NCI-H345 treated with DMSO at 0.1 percent for 48 hours (cell line): ENCODE measurements around the gene SPSB1.

ENCODE experiments used
- DNase-seq: peaks from one replicate; lab custom pipeline; 2025; ENCODE audit not compliant: unreplicated experiment; lab: John Stamatoyannopoulos, UW

The SPSB1 gene

DNA sequence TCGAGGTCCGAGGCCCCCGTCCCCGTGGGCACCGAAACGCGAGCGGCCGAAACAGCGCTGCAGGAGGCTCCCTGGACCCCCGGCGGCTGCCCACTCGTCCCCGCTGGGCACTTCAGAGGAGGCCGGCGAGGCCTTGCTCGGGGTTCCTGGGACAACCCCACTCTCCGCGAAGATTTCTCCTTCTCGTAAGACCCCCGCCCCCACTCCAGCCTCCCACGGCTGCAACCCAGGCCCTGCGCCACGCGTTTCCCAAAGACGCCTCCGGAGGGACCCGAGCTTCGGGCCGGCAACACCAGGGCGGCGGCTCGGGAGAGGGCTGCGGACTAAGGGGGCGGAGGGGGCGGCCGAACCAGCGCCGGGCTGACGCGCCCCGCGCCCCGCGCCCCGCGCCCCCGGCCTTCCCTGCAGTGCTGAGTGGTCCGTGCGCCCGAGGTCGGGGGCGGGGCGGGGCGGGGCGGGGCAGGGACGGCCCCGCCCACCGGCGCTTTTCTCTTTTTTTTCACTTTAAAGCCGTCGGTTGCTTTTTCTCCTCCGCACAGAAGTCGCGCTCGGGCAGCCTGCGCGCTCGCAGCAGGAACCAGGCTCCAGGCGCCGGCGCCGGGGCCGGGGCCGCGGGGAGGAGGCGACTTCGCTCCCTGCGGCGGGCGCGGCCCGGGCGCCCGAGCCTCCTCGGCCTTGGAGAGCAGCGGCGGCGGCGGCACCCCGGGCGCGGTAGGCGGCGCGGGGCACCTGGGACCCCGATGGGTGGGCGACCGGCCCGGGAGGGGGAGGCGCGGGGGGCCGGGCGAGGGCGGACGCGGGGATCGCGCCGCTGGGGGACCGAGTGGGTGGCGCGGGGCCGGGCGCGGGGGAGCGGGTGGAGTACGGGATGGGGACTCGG lies at the start of gene SPSB1:
Gene SPSB1, plus strand, starts transcription at position 534 of the 880 bp plus-strand sequence. CDS start 62,998 bp downstream, outside the sequence.
- peak; percentile 46 for DNase-seq

DNA sequence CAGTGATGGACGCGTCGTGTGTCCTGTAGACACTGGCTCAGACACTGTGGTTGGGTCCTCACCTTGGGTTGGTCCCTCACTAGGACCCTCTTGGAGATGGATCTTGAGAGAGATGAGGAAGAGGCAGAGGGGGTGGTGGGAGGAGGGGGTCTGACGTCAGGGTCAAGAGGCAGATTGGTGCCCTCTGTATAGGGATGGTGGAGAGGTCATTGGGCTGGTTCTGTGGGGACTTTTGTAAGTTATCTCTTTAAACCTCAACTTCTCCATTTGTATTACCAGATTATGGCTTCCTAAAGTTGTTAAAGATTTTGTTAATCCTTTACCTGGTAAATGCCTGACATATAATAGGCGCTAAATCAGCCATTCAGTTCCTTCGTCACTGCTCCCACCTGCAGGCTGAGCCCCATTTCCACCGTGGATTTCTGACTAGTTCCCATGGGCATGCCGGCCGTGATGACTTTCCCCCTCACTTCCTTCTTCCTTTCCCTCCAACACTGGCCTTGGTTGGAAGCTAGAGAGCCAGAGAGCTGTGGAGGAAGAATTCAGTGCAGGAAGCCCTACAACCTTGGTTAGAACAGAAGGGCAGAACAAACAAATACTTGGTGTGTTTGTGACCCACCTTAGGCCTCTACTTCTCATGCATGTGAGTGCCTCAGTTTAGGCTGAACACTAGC lies 49.5 kb upstream of the SPSB1 start:
- DNase-seq = no peak

DNA sequence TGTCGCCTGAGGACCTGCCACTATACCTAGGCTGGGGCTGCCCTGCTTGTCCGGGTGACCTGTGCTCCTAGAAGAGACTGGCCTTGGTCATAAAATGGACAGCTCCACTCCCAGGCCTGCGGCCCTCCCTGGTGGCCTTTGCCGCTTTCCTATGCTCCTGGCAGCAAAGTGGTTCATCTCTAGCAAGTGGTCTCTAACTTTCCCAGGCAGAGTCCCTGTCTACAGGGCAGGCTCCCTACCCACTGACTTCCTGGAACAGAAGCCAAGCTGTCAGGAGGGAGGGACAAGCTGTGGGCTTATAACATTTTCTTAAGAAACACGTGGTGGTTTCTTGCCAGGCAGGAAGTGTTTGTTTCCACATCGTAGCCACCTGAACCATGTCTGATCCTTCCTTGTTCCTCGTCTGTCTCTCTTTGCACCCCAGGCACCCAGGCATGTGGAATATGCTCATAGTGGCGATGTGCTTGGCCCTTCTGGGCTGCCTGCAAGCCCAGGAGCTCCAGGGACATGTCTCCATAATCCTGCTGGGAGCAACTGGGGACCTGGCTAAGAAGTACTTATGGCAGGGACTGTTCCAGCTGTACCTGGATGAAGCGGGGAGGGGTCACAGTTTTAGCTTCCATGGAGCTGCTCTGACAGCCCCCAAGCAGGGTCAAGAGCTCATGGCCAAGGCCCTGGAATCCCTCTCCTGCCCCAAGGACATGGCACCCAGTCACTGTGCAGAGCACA lies 48.0 kb upstream of the SPSB1 start:
- no peak for DNase-seq

DNA sequence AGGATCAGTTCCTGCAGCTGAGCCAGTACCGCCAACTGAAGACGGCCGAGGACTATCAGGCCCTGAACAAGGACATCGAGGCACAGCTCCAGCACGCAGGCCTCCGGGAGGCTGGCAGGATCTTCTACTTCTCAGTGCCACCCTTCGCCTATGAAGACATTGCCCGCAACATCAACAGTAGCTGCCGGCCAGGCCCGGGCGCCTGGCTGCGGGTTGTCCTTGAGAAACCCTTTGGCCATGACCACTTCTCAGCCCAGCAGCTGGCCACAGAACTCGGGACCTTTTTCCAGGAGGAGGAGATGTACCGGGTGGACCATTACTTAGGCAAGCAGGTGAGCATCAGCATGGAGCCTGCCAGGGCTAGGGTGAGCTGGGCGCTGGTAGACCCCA lies 47.5 kb upstream of the SPSB1 start:
- DNase-seq = no peak

DNA sequence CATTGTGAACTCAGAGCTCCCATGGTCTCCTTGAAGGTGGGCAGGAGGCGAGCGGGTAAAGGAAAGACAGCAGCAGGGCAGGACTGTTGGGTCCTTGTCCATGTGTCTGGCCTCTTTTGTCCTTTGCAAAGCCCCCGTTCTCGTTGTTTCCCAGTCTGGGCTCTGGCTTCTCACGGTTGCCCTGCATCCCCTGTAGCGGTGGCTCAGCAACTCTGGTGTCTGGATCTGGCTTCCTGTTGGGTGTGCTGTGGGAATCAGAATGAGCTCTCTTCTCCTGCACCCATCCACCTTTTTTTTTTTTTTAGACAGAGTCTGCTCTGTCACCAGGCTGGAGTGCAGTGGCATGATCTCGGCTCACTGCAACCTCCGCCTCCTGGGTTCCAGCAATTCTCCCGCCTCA lies 47.0 kb upstream of the SPSB1 start:
- DNase-seq = no peak

DNA sequence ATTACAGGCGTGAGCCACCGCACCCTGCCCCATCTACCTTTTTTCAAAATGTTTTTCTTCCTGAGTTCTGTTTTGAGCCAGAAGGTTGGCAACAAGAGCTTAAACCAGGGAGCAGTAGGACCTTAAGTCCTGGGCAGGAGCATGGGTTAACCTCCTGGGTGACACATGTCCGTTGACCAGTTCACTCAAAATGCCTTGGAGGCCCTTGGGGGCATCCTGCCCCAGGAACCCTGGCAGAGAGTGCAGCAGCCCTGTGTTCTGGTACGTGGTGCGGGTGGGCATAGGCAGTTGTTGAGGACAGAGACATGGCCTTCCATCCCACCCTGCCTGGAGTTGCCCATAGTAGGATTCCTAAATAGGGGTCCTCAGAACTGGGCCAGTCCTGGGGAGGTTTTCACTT lies 46.5 kb upstream of the SPSB1 start:
- DNase-seq = no peak

DNA sequence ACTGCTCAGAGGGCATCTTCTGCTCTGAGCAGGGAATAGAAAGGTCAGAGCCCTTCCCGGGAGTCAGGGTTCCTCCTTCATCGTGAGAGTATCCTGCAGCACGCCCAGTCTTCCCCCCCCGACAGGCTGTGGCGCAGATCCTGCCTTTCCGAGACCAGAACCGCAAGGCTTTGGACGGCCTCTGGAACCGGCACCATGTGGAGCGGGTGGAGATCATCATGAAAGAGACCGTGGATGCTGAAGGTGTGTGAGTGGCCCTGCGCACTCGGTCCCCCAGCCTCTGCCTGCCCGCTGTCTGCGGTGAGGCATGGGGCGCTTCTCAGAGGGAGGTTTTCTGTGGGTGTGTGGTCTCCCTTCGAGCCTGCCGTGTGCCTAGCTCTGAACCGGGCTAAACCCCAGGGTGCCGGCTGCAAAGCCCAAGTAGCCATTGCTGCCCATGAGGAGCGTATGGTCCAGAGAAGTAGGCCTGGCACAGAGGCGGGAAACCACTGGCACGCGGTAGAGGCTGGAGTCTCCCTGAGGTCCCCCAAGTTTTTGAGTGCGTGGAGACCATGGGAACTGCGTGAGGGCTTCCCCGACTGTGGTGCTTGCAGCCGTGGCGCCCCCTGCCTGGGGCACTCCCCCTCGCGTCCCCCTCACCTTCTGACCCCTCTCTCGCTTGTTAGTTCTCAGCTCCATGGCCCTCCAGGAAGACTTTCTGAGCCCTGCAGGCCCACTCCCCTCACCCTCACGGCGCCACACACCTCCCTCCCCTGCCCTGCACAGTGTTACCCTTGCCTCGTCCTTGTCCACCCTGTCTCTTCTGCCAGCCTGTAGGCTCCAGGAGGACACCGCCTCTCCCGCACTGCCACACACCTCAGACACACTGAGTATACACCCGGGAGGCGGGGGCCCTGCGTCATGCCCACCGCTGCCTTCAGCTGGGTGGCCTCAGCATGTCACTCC lies 45.6 kb upstream of the SPSB1 start:
- DNase-seq = no peak

DNA sequence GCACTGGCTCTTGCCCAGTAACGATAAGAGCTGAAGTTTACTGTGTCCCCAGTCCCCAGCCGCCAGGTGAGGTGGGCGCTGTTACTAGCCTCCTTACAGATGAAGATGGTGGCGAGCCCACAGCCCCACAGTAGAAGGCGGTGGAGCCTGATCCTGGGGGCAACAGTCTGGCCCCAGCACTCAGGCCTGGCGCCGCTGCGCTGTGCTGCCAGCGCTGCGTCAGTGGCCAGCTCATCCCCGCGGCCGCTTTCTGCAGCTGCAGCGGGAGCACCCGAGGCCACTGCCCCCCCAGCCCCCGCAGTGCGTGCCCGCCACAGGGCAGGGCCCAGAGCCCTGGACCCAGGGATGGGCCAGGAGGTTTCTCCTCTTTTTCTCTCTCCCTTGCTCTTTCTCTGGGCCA lies 44.8 kb upstream of the SPSB1 start:
- DNase-seq = no peak

DNA sequence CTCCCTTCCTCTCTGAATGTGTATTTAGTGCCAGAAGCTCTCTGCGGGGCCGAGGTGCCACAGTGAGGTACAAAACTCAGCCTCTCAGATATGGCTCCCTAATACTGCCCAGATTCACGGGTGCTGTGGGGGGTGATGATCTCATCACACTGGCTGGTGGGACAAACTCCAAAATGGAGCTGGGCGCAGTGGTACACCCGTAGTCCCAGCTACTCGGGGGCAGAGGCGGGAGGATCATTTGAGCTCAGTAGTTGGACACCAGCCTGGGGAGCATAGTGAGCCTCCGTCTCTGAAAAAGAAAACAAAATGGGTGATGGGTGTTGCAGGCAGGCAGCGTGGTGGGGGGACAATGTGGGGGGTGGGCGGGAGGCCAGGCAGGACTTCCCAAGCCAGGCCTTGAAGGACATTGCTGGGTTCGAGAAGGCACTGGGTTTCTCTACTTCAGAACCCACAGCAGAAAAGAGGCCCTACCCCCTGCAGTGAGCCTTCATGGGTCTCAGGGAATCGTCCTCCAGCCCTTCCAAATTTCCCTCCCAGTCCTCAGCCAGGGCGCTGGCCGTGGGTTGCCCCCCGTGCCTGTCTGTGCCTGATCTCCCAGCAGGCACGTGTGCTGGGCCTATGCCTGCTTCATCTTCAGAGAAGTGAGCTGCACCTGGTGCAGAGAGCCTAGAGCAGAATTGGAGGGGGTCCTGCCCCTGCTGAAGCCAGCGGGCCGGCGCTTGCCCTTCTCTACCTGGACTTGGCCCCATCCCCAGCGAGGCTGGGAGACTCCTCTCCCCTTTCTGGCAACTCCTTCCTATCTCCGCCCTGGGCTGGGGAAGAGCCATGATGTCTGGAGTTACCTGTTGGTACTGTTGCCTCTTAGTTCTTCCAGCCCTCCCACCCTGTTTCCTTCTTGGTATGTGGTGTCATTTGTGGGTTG lies 44.1 kb upstream of the SPSB1 start:
- DNase-seq = no peak

DNA sequence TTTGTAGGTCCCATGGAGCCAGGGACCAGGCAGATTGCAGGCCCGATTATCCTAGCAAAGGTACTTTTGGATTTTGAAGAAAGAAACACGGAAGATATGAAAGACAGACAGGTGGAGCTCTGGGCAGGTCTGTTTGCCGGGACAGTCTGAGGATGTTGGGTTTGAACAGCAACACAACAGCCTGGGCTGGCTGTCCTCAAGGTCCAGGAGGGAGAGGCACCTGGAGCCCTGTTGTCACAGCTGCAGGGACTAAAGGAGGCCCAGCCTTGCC lies 43.5 kb upstream of the SPSB1 start:
- no peak for DNase-seq

DNA sequence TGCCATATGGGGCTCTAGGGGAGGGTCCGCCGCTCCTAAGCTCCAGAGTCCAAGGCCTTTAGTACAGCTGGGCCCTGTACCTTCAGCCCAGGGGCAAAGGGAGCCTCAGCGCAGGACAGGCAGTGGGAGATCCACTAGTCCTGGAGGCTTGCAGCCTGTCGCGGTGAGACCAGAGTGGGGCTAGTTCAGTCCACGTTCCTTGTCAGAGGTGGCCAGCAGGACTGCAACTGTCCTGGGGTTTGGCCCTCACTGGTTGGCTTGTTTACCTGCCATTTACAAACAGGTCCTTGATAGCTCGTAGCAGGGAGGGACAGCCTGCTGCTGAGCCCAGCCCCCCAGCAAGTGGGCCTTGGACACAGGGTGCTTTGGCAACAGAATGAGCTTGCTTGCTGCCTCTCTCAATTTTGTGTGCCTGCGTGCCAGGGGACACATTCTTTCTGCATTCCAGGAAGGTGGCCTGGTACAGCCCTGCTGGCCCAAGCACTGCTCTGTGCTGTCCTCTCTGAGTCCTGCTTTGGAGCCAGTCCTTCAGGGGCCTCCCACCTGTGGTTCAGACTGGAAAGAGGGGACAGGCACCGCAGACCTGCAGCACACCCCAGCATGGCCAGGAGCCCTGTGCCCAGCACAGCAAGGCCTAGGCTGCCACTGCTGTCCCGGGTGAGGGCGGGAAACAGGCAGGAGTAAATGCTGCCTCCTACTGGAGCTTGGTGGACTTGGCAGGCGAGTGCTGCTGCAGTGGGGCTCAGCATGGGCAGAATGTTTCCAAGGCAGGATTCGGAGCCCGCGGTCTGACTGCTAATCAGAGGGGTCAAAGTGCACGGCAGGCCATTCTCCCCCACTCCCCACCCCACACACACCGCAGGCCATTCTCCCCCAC lies 42.9 kb upstream of the SPSB1 start:
- no peak for DNase-seq

DNA sequence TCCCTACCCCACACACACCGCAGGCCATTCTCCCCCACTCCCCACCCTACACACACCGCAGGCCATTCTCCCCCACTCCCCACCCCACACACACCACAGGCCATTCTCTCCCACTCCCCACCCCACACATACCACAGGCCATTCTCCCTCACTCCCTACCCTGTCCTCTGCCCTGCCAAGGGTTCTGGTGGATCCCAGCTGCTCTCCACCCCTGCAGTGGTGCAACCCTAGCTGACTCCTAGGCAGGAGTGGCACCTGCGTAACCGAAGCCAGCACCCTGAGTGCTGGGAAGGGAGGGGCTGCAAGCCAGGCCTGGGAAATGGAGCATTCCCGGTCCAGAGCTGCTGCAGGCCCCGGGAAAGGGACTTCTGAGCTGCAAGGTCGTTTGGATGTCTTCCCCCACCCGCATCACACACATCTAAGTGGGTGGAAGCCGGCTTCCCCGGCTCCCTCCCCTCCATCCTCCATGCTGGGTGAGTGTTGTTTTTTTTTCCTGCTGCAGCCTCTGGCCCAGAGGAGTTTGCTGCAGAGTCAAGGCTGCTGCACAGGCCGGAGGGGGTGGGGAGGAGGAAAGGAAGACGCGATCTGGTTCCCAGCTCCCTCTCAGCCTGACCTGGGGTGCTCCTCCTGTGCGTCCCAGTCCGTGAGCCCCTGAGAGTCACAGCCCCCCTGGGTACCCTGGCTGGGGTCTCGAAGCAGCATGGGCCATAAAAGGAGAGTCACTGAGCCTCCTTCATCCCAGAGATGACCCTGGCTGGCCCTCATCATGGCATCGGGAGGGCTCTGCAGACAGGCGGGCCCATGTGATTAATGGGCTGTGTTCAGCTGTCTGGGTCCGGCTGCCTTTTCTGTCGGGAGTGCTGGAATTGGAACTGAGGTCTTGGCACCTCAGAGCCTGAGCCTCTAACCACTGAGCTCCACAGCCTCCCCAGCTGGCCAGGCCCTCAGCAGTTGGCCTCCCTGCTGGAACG lies 42.0 kb upstream of the SPSB1 start:
- DNase-seq = no peak

DNA sequence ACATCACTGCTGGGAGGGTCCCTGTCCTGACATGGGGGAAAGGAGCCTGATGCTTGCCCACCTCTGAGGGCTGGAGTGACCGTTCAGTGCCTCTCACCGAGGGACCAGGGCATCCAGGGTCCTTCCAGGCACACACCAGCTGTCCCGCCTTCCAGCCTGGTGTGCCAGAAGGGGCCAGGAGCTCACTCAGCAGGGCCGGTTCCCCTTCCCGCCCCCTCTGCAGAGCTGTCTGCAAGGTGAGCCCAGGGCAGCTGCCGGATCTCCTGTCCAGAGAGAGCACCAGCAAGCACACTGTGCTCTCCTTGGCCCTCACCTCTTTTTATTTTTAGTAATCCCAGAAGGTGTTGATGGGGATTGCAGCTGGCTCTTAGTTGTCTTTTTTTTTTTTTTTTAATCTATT lies 41.2 kb upstream of the SPSB1 start:
- DNase-seq = no peak

DNA sequence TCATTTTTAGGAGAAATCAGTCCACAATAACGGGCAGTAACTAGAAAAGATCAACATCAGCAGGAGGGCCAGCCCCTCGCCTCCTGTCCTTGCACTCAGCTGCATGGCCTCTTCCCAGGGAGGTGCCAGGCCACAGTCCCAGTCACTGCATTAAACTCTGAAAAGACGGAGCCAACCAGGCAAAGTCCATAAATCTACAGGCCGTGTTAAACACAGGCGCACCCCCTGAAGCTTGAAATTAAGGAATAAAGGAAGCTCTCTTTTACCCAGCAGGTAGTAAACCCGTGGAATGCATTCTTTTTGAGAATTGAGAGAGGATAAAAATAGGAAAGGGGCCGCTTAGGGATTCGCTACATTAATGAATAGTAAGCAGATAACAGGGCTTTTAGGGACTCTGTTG lies 39.7 kb upstream of the SPSB1 start:
- no peak for DNase-seq

DNA sequence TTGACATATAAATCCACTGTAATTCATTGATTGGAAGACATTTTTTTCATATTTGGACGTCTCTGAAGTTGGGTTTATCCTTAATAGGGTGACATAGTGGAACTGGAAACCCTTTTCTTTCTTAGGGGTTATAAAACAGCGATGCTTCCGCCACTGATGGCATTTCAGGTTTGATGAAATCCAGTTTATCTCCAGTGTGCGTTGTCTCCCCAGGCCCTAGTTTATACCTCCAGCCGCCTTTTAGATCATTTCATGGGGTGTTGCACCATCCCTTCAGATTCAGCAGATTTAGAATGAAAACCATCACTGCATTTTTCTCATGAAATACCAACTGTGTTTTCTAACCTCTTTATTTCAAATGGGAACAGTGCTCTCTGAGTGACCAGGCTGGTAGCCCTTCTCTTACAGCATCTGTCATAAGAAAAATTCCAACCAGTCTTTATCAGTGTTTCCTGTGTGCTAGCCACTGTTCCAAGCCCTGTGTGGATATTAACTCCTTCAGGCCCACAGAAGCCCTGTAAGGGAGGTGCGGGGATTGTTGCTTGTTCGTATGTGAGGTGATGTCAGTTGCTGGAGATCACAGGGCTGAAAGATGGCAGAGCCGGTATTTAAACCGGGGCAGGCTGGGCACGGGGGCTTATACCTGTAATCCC lies 39.1 kb upstream of the SPSB1 start:
- DNase-seq = no peak

DNA sequence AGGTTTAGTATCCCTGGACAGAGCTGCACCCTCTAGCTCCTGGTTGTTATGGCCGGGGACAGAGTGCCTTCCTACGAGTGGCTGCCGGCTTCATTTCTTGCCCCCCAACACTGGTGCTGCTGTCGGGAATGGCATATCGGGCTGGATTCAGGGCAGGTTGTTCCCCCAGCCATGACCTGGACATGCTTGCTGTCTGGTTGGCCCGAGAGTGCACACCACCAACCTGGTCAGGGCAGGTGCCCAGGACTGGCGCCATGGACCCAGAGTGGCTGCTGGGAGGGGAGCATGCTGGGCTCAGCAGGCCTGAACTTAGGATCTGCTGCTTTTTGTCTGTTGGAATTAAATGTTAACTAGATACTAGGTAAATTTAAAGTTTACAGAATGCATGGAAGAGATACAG lies 36.4 kb upstream of the SPSB1 start:
- DNase-seq = no peak

DNA sequence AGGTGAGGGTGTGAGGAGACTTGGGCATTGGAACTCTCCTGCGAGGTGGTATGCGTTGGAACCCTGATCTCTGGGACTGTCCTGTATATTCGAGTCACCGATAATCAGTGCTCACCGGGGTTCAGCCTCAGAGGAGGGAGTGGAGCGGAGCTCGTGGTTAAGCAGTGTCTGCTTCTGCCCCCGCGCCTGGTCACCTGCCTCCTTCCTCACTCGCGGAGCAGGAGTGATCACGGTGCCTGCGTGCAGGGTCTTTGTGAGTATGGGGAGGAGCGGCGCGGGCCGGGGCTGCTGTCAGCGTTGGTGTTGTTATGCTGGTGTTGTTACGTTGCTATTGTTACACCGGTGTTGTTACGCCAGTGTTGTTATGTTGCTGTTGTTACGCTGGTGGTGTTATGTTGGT lies 34.8 kb upstream of the SPSB1 start:
- no peak for DNase-seq
